ENCODE measurements around the gene TUBB. TPM values are rescaled to one million over a fixed set of nuclear protein-coding genes. Genes with fewer than 3 reads are reported as not detected.

The TUBB gene
- total and polyA plus RNA-seq, 9 of the 15 experiments (the other 6 are each of a cell fraction or from before 2014, with no cell fraction given): 971 to 2,870 (median 1,478) TPM

DNA sequence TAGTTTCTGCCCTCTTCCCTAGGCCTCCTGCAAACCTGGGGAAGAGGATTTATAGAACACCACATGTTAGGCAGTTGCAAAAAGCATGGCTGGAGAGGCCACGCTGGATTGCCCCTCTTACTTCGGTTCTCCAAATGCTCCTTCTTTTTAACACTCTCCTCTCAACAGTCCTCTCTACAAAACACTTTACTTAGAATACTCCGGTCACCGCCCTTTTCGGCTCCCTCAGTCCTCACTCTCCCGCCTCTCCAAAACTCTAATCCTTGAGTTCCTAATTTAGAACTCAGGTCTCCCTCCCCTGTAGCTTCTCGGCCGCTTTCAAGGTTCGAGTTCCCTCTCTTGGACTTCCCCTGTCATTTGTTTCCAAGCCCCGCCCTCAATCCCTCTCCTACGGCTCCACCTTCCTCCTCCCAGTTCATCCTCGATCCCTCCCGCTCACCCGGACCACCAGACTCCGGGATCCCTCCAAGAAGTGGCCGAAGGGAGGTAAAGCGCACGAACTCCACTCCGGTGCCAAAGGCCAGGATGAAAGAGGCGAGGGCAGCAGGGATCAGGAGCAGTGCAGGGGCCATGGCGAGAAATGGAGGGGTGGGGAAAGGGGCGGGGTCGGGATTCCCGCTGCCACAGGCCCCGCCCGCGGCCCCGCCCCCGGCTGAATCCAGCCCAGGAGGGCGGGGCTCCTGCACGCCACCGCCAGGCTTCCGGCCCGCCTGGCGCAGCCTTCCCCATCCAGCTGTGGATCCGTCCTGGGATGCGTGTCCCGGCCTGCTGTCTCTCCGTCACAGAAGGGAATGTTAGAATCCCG, 29.5 kb upstream of the TUBB start, which contains the start of gene NRM (continued):
- TF ChIP-seq ZNF24 (IDR thresholded peaks at IDR 0.05) (no peak), ZNF212 (CRISPR knock-in tag; IDR thresholded peaks at IDR 0.05) (no peak), CEBPG (CRISPR knock-in tag; IDR thresholded peaks at IDR 0.05) (no peak), CEBPG (tag; conservative IDR thresholded peaks at IDR 0.05 in 1 of 2, IDR thresholded peaks at IDR 0.05 in 1 of 2) (no peak), POLR3G (IDR thresholded peaks at IDR 0.05; ENCODE audit: extremely low read depth, insufficient read length, insufficient replicate concordance) (no peak), CBFA2T2 (conservative IDR thresholded peaks at IDR 0.05) (no peak), NONO (IDR thresholded peaks at IDR 0.05; ENCODE audit: low read depth in 2 of 2, low read length in 1 of 2) (no peak), CBFB (CRISPR knock-in tag; IDR thresholded peaks at IDR 0.05) (no peak), BRCA1 (IDR thresholded peaks at IDR 0.05) (no peak), BRCA1 (CRISPR knock-in tag; IDR thresholded peaks at IDR 0.05) (no peak), ZNF165 (CRISPR knock-in tag; IDR thresholded peaks at IDR 0.05; ENCODE audit: borderline replicate concordance) (no peak), ZNF143 (CRISPR knock-in tag; IDR thresholded peaks at IDR 0.05) (no peak), MCM2 (IDR thresholded peaks at IDR 0.05; ENCODE audit: low read depth) (no peak)
- TF ChIP-seq, protein P1, sequence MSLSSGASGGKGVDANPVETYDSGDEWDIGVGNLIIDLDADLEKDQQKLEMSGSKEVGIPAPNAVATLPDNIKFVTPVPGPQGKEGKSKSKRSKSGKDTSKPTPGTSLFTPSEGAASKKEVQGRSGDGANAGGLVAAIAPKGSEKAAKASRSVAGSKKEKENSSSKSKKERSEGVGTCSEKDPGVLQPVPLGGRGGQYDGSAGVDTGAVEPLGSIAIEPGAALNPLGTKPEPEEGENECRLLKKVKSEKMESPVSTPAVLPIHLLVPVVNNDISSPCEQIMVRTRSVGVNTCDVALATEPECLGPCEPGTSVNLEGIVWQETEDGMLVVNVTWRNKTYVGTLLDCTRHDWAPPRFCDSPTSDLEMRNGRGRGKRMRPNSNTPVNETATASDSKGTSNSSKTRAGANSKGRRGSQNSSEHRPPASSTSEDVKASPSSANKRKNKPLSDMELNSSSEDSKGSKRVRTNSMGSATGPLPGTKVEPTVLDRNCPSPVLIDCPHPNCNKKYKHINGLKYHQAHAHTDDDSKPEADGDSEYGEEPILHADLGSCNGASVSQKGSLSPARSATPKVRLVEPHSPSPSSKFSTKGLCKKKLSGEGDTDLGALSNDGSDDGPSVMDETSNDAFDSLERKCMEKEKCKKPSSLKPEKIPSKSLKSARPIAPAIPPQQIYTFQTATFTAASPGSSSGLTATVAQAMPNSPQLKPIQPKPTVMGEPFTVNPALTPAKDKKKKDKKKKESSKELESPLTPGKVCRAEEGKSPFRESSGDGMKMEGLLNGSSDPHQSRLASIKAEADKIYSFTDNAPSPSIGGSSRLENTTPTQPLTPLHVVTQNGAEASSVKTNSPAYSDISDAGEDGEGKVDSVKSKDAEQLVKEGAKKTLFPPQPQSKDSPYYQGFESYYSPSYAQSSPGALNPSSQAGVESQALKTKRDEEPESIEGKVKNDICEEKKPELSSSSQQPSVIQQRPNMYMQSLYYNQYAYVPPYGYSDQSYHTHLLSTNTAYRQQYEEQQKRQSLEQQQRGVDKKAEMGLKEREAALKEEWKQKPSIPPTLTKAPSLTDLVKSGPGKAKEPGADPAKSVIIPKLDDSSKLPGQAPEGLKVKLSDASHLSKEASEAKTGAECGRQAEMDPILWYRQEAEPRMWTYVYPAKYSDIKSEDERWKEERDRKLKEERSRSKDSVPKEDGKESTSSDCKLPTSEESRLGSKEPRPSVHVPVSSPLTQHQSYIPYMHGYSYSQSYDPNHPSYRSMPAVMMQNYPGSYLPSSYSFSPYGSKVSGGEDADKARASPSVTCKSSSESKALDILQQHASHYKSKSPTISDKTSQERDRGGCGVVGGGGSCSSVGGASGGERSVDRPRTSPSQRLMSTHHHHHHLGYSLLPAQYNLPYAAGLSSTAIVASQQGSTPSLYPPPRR (CRISPR knock-in tag; IDR thresholded peaks at IDR 0.05; ENCODE audit: borderline replicate concordance): no peak
- TF ChIP-seq, protein P2, sequence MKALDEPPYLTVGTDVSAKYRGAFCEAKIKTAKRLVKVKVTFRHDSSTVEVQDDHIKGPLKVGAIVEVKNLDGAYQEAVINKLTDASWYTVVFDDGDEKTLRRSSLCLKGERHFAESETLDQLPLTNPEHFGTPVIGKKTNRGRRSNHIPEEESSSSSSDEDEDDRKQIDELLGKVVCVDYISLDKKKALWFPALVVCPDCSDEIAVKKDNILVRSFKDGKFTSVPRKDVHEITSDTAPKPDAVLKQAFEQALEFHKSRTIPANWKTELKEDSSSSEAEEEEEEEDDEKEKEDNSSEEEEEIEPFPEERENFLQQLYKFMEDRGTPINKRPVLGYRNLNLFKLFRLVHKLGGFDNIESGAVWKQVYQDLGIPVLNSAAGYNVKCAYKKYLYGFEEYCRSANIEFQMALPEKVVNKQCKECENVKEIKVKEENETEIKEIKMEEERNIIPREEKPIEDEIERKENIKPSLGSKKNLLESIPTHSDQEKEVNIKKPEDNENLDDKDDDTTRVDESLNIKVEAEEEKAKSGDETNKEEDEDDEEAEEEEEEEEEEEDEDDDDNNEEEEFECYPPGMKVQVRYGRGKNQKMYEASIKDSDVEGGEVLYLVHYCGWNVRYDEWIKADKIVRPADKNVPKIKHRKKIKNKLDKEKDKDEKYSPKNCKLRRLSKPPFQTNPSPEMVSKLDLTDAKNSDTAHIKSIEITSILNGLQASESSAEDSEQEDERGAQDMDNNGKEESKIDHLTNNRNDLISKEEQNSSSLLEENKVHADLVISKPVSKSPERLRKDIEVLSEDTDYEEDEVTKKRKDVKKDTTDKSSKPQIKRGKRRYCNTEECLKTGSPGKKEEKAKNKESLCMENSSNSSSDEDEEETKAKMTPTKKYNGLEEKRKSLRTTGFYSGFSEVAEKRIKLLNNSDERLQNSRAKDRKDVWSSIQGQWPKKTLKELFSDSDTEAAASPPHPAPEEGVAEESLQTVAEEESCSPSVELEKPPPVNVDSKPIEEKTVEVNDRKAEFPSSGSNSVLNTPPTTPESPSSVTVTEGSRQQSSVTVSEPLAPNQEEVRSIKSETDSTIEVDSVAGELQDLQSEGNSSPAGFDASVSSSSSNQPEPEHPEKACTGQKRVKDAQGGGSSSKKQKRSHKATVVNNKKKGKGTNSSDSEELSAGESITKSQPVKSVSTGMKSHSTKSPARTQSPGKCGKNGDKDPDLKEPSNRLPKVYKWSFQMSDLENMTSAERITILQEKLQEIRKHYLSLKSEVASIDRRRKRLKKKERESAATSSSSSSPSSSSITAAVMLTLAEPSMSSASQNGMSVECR (CRISPR knock-in tag; IDR thresholded peaks at IDR 0.05): no peak
- TF ChIP-seq, protein P3, sequence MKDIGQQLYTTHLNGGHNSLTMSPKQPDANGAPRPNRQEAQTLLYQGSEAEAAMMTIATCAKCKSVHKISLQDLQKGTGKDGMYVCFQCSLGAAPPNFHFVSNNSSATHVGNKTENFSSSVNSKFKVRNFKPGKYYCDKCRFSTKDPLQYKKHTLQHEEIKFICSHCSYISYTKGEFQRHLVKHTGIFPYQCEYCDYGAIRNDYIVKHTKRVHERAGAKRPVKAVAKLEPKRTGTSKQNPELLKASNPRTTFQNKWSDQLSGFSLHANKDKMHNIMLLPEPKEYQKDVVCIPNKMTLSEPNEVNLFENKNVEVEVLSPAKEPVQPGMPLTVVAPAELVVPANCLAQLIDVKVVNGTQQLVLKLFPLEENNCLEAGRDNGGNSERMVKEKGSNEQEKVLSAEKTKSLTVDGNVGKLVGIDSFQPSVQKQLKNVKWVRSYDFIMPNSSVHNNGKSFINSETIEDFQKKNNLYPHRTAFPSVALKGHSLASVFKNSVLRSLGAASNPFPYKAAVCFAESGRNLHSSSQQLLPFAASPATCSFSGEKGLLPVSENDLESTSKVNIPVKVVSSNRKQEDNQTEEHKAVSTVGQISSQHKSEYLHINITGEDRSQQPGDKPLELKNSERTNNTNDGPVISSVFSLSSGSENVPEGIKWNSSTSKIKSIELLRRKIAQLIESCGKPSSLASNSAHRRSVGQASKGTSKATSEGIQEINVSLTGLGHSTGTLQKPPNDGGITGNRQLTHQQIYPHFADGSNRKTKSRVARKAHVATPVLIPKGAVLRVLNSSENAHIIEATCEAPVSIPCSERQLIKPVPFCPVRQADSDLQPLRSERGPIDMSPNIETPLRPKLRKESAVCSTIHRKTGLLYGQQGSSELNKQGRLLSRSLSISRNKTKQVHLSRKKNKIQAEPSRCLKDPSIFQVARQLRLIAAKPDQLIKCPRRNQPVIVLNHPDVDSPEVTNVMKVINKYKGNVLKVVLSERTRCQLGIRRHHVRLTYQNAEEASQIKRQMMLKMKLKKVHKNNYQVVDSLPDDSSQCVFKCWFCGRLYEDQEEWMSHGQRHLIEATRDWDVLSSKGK (CRISPR knock-in tag; IDR thresholded peaks at IDR 0.05): no peak

Data from K562 (cell line).